Umbilical cord (tissue), 2 donors: ENCODE measurements around the gene JAZF1. TPM values are rescaled to one million over a fixed set of nuclear protein-coding genes. Genes with fewer than 3 reads are reported as not detected.

Experiments used
- DNase-seq: peaks from one replicate; pipeline ENCODE4 v3.0.0-alpha.2; 2015; ENCODE audit warnings: low spot score
- total RNA-seq: library from RNA; depleted of rRNA; stranded (reverse); fragments of >200 nt; gene quantifications from one replicate; pipeline ENCODE4 v1.2.3, GENCODE V29; 2014; ENCODE audit warnings: low replicate concordance; ENCODE audit not compliant: insufficient read depth

JAZF1 gene
- total RNA-seq = 16.1 TPM

GRCh38 chr7:28180364-28181147, at the start of gene JAZF1:
TSS of gene JAZF1 (minus strand) at chr7:28180795.
- peak; percentile 72 for DNase-seq

GRCh38 chr7:28230261-28230660, 49.7 kb upstream of the JAZF1 start:
- no peak for DNase-seq

- peak; percentile 80 for DNase-seq
These were observed 47.8 kb upstream of the JAZF1 start for GRCh38 chr7:28228396-28228795.

- DNase-seq = no peak
These were observed 45.4 kb upstream of the JAZF1 start for GRCh38 chr7:28226003-28226402.

GRCh38 chr7:28225576-28225975, 45.0 kb upstream of the JAZF1 start:
- no peak for DNase-seq

- no peak for DNase-seq
These were observed 44.1 kb upstream of the JAZF1 start for GRCh38 chr7:28224675-28225074.

GRCh38 chr7:28224172-28224571, 43.6 kb upstream of the JAZF1 start:
- DNase-seq = no peak

GRCh38 chr7:28222636-28223035, 42.0 kb upstream of the JAZF1 start:
- no peak for DNase-seq

GRCh38 chr7:28219793-28220192, 39.2 kb upstream of the JAZF1 start:
- no peak for DNase-seq

- peak; percentile 56 for DNase-seq
These were observed 36.5 kb upstream of the JAZF1 start for GRCh38 chr7:28217143-28217542.

- DNase-seq = no peak
These were observed 30.4 kb upstream of the JAZF1 start for GRCh38 chr7:28211006-28211405.

GRCh38 chr7:28208506-28208905, 27.9 kb upstream of the JAZF1 start:
- DNase-seq = no peak

- no peak for DNase-seq
These were observed 27.0 kb upstream of the JAZF1 start for GRCh38 chr7:28207486-28208158.

GRCh38 chr7:28205506-28205905, 24.9 kb upstream of the JAZF1 start:
- no peak for DNase-seq

GRCh38 chr7:28203508-28204240, 23.1 kb upstream of the JAZF1 start:
- no peak for DNase-seq

- no peak for DNase-seq
These were observed 21.6 kb upstream of the JAZF1 start for GRCh38 chr7:28202222-28202621.

- DNase-seq = no peak
These were observed 20.5 kb upstream of the JAZF1 start for GRCh38 chr7:28201131-28201530.

GRCh38 chr7:28200598-28200997, 20.0 kb upstream of the JAZF1 start:
- no peak for DNase-seq

GRCh38 chr7:28199021-28199510, 18.5 kb upstream of the JAZF1 start:
- no peak for DNase-seq

GRCh38 chr7:28195910-28196620, 15.5 kb upstream of the JAZF1 start:
- DNase-seq = no peak

- no peak for DNase-seq
These were observed 12.4 kb upstream of the JAZF1 start for GRCh38 chr7:28192786-28193585.
